ENCODE data around the gene TECTA.

Gene TECTA

DNA sequence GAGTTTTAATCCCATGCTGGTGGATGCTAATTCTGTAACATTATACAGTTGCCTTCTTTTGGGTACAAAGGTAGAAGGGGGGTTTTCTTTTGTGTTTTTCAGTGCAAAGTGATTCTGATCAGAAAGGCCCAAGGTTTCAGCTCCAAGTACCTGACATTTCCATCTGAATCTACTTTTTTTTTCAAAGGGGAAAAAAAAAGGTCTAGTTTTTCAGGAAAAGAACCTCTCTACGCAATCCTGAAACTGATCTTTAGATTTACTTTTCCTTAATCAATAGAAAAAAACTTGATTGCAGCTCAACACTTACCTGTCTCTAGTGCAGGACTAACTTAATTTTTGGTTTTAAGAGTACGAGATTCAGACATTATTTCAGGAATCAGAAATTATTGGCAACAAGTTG, at the start of gene TECTA:
TSS of gene TECTA (plus strand) at position 301 of the 400 bp plus-strand sequence. CDS start 1,423 bp downstream, outside the sequence.
- no peak for DNase-seq (ENCODE audit: low read depth in 2 of 2)

- DNase-seq (ENCODE audit: low read depth in 2 of 2) = no peak
Measured at GRCh38 chr11:121053244-121053643, 47.8 kb upstream of the TECTA start.

- no peak for DNase-seq (ENCODE audit: low read depth in 2 of 2)
Measured at GRCh38 chr11:121054266-121054665, 46.8 kb upstream of the TECTA start.

DNA sequence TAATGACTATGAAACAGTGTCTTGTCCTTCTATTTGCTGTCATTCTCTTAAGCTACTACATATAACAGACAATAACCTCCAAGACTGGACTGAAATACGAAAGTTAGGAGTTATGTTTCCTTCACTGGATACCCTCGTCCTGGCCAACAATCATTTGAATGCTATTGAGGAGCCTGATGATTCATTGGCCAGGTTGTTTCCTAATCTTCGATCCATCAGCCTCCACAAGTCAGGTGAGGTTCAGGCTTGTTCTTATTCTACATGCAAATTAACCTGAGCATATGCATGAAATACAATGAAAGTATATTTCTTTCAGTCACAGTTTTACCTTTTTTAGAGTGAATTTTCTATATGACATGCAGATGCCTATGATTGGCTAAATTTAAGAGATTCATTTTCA, 46.0 kb upstream of the TECTA start:
- DNase-seq (ENCODE audit: low read depth in 2 of 2) = no peak

DNA sequence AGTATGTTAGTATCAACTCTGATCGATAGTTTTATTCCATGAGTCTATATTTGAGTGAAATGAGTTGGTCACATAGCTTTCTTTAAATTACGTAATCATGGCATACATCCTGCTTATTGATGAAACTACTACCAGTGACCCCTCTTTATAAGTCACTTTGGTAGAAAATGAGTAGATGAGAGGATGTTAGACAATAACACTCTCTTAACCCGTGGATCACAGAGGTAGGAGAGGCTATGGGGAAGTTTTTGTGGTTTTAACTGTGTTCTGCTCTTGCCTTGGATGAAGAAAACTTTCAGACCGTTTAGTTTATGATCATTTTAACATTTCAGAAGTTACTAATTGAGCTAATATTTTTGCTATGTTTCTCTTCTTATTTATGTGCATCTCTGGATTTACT, 43.1 kb upstream of the TECTA start:
- DNase-seq (ENCODE audit: low read depth in 2 of 2) = no peak

DNA sequence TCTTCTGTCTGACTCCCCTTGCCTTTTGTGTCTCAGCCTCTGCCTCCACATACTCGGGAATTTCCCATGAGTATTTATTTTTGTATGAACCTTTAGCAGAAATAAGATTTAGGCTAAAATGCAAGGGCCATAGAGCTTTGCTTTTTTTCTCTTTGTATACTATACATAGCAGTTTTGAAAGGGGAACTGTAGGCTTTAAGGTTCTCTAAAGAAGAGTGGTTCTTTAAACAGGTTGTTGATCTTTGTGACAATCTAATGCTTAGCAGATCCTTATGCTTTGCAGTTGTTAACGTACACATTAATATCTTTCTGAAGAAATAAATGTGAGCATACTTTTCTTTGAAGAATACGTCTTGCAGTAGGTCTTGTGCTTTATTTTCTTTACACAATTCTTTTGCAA, 42.1 kb upstream of the TECTA start:
- DNase-seq (ENCODE audit: low read depth in 2 of 2) = no peak

GRCh38 chr11:121059605-121060004, 41.4 kb upstream of the TECTA start:
- no peak for DNase-seq (ENCODE audit: low read depth in 2 of 2)

DNA sequence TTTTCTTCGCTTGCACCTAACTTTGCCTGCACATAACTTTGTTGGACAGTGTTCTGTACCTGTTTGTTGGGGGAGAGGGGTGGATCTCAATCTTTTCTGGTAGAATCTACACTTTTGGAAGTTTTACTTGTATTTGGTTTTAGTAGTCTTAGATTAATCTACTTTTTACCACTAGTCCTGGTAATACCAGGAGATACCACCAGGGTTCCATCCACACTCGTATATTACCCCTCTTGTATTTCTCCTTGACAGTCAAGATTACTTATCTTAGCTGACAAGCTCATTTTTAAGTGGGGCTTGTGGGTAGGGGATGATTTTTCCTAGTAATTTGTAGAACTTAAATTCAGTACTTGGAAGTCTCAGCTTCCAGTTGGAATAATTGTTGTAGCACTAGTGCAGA, 37.3 kb upstream of the TECTA start:
- DNase-seq (ENCODE audit: low read depth in 2 of 2) = no peak

DNA sequence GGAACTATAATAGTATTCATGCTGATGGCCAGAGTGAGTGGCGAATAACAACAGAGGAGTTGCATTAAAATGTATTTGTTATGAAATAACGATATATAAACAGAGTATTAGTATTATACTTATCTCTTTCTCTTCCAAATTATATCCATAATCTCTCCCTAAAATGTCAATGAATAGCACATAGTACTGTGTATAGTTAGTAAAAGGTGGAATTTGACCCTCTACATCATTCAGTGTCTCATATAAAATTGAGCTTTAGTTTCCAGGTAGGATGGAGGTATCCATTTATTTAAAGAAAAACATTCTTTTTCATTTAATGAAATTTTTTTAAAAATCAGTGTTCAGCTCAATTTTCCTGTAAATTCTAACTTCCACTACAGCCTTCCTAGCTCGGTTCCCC, 34.4 kb upstream of the TECTA start:
- DNase-seq (ENCODE audit: low read depth in 2 of 2) = no peak

- no peak for DNase-seq (ENCODE audit: low read depth in 2 of 2)
Measured at GRCh38 chr11:121067026-121067425, 34.0 kb upstream of the TECTA start.

- DNase-seq (ENCODE audit: low read depth in 2 of 2) = no peak
Measured at GRCh38 chr11:121067453-121067852, 33.6 kb upstream of the TECTA start.

DNA sequence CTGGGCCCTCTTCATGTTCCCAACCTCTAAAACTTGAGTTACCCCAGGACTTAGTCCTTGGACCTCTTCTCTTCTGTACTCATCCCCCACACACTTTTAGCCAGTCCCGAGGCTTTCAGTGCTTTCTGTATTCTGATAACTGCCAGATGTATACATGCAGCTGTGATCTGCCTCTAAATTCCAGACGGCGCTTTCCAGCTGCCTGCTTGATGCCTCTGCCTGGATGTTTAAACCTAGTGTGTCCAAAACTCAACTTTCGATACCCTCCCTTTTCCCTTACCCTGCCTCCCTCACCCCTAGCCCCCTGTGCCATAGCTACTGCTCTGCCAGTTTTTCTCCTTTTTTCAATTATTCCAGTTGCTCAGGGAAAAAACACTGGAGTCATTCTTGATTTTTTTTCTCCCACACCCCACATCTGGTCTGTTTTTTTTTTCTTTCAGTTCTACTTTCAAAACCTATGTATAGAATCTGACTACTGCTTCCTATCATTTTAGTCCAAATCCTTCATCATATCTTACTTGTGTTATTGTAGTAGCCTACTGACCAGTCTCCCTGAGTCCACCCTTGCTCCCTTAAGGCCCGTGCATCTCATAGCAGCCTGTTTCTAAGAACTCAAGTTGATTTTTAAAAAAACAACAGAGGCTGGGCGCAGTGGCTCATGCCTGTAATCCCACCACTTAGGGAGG, 32.9 kb upstream of the TECTA start:
- DNase-seq (ENCODE audit: low read depth in 2 of 2) = no peak

- no peak for DNase-seq (ENCODE audit: low read depth in 2 of 2)
Measured at GRCh38 chr11:121068787-121069186, 32.3 kb upstream of the TECTA start.

GRCh38 chr11:121070951-121071845, 29.8 kb upstream of the TECTA start:
- DNase-seq (ENCODE audit: low read depth in 2 of 2) = no peak

- DNase-seq (ENCODE audit: low read depth in 2 of 2) = no peak
Measured at GRCh38 chr11:121071846-121072450, 29.1 kb upstream of the TECTA start.

GRCh38 chr11:121081321-121081720, 19.7 kb upstream of the TECTA start:
- no peak for DNase-seq (ENCODE audit: low read depth in 2 of 2)

DNA sequence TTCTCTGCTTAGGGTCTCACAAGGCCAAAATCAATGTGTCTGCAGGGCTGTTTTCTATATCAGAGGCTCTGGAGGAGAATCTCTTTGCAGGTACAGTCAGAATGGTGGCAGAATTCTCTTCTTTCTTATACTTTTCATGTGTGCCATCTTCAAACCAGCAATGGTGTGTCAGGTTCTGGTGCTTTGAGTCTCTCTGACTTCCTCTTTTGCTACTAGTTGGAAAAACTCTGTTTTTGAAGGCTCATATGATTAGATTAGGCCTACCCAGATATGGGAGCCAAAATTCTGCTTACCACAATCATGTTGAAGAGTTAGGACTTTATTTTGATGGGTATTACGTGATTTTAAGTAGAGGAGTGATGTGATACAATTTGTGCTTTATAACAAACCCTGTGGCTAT, 18.8 kb upstream of the TECTA start:
- DNase-seq (ENCODE audit: low read depth in 2 of 2) = no peak

DNA sequence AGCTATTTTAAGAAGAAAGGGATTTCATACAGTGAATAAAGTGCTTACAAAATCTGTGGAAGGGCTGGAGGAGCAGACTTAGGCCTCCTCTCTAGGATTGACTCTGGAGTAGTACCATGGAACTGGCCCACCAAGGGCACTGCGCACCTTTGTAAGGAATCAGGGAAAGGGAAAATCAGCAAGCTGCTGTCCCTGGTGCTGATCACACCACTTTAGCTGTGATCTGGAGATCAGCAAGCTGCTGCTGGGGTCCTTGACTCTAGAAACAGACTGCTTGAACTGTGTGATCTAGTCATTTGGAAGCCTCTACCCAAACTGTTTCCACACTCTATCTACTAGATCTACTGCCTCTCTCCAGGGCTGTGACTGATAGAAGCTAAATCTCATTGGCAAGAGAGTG, 18.4 kb upstream of the TECTA start:
- no peak for DNase-seq (ENCODE audit: low read depth in 2 of 2)

DNA sequence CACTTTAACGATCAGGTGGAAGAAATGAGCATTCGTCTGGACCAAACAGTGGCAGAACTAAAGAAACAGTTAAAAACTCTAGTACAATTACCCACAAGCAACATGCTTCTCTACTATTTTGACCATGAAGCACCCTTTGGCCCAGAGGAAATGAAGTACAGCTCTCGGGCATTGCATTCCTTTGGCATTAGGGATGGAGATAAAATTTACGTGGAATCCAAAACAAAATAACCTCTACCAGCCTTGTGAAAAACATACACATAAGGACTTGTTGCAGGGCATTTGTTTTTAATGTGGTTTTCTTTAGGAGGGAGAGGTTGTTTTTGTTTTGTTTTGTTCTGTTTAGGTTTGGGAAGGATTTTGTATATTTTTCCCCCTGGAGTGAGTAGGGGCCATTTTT, 14.2 kb upstream of the TECTA start:
- DNase-seq (ENCODE audit: low read depth in 2 of 2) = no peak

DNA sequence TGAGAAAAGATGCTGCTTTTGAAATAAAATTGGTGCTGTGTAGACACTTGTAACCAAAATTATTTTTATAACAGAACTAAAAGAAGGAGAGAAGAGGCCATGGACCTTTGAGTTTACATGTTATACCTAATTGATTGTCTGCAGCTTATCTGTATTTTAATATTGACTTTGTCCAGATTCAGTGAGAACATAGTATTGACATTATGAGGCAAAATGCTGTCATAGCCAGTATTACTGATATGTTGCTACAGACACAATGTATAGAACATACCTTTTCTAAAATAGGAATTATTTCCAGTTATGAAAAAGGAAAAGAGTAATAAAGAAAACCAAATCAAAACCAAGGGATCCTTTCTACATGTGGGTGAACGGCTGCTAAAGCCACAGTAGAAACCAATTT, 11.5 kb upstream of the TECTA start:
- no peak for DNase-seq (ENCODE audit: low read depth in 2 of 2)

DNA sequence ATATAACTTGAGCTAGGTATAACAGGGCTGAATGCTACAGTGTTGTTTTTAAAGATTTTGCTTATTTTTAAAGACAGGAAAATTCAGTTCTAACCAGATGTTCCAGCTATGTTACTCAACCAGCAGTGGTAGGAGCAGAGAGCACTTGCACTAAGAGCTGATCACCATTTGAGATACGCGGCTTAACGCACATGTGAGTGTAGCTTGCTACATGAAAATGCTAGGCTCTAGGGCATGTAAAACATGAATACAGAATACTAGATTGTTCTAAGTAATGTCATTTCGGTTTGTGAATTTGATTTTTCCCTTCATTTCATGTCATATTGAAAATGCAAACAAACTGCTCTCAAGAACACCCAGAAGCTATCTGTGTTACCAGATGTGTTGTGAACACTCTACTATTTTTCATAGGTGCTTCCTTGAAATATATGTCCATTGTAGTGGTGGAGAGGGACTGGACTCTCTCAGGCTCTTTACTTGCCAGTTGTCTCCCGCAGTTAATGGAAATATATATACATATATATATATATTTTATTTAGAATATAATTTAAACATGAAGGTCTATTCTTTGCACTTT, 10.8 kb upstream of the TECTA start:
- DNase-seq (ENCODE audit: low read depth in 2 of 2) = no peak

GRCh38 chr11:121091492-121092152, 9.4 kb upstream of the TECTA start:
- no peak for DNase-seq (ENCODE audit: low read depth in 2 of 2)

Data from activated CD4-positive, alpha-beta T cell treated with anti-CD3 and anti-CD28 coated beads for 24 hours (primary cell).